Measurements from ENCODE around the gene VCL.
A peak's percentile ranks its signal among the peaks of the same experiment; 100 is the strongest.
"Not testable (repeated sequence)": the region's sequence is repeated elsewhere in the genome, so short reads cannot be mapped to it uniquely, and the experiment has no call there.

Gene VCL

DNA sequence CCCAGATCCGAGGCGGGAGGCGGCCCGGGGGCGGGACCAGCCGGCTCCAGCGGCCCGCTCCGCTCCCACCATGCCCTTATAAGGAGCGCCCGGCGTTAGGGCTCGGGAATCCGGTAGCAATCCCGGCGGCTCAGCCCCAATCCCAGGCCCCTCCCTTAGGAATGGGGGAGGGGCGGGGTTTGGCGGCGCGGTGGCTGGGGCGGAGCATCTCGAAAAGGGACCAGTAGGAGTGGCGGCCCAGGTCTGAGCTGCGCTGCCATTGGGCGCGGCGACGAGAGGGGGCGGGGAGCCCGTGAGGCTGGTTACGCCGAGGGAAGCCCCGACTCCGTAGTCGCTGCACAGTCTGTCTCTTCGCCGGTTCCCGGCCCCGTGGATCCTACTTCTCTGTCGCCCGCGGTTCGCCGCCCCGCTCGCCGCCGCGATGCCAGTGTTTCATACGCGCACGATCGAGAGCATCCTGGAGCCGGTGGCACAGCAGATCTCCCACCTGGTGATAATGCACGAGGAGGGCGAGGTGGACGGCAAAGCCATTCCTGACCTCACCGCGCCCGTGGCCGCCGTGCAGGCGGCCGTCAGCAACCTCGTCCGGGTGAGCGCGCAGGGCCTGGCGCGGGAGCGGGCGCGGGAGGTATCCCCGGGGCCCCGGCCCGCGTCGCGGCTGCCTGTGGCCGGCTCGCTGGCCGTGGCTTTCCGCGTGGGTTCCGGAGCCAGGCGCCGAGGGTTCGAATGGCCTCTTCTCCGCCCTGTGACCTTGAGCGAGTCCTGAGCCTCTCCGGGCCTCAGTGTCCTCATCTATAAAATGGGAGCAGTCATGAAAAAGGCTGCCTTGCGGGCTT lies at the start of gene VCL:
Gene VCL, plus strand, starts transcription at position 330 of the 836 bp plus-strand sequence. Its CDS starts 92 bp downstream, at position 422.
- Mint-ChIP-seq H3K27me3 (no peaks in the 10 kb centered on the region), H3K27ac (peak within 1 kb of the TSS; percentile 89), H3K4me3 (peak within 1 kb of the TSS; percentile 90), H3K36me3 (ENCODE audit: low read depth) (no peaks in the 10 kb centered on the region), H3K4me1 (ENCODE audit: low read depth) (peaks cover 36% of the 10 kb centered on the region), H3K9me3 (no peaks in the 10 kb centered on the region)

DNA sequence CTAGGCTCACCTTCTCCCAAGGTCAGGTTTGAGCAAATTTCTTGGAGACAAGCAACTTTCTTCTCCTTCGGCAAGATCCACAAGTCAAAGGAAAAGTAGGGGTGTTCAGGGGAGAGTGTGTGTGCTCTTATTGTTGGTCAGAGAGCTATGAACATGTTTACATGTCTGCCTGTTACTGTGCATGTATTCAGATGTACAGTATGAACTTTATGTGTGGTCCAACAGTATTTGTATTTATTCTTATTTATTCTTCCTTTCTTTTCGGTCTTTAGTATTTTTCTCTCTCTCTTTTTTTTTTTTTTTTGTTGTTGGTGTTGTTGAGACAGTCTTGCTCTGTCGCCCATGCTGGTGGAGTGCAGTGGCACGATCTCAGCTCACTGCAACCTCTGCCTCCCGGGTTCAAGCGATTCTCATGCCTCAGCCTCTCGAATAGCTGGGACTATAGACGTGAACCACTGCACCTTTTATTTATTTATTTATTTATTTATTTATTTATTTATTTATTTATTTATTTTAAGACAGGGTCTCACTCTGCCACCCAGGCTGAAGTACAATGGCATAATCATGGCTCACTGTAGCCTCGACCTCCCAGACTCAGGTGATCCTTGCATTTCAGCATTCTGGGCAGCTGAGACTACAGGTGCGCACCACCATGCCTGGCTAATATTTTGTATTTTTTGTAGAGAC lies 48.8 kb upstream of the VCL start:
- no peaks in the 10 kb centered on the region for H3K9me3 Mint-ChIP-seq
- H3K36me3 Mint-ChIP-seq (ENCODE audit: low read depth), result no peaks in the 10 kb centered on the region
- H3K27me3 Mint-ChIP-seq, result no peaks in the 10 kb centered on the region
- H3K27ac Mint-ChIP-seq, result no peak overlapping the region
- no peak overlapping the region for H3K4me3 Mint-ChIP-seq
- H3K4me1 Mint-ChIP-seq (ENCODE audit: low read depth), result peaks cover 8% of the 10 kb centered on the region

DNA sequence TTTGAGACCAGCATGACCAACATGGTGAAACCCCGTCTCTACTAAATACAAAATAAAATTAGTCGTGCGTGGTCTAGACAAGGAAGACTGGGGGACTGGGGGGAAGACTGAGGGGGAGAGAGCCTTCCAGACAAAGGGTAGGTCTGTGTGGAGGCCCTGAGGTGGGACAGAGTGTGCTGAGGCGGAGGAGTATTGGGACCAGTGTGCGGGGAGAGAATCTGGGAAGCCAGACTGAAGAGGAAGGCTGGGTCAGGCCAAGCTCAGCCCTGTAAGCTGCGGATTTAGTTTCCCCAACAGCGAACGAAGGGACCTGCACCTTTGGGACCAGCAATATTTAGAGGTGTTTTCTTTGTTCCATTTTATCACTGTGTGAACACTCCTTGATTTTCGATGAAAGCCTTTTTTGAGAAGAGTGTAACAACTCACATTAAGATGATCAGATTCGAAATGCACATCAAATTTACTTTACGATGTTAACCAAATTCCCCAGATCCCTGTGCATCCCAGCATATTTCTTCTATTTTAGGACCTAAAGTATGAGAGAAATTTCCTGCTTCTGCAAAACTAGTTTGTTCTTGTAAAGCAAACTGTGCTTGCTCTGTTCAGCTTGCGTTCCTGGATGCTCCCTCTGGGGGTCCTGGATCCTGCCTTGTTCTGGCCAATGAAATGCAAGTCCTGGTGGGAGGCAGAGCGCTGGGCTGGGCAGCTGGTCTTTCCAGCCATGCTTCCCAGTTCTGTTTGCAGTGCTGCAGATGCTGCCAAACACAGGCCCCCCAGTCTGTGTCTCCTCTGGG lies 47.6 kb upstream of the VCL start:
- Mint-ChIP-seq H3K36me3 (ENCODE audit: low read depth) (no peaks in the 10 kb centered on the region), H3K27ac (no peak overlapping the region), H3K27me3 (no peaks in the 10 kb centered on the region), H3K9me3 (no peaks in the 10 kb centered on the region), H3K4me3 (no peak overlapping the region), H3K4me1 (ENCODE audit: low read depth) (peaks cover 13% of the 10 kb centered on the region)

DNA sequence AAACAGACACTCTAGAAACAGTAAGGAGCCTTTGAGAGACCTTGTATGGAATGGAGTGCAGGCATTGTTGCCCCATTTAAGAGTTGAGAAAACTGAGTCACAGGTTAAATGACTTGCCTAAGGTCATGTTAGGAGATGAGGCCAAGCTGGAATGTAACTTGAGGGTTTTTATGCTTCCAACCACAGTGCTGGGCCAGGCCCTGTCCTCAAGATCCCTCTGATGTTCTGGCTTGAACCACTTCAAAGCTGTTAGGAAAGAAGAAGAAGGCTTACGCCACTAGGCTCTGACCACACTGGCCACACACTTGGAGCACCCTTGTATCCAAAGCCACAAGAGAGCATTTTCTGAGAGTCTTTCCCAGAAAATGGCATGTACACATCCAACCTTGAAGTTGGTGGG lies 44.3 kb upstream of the VCL start:
- H3K27ac Mint-ChIP-seq, result no peak overlapping the region

DNA sequence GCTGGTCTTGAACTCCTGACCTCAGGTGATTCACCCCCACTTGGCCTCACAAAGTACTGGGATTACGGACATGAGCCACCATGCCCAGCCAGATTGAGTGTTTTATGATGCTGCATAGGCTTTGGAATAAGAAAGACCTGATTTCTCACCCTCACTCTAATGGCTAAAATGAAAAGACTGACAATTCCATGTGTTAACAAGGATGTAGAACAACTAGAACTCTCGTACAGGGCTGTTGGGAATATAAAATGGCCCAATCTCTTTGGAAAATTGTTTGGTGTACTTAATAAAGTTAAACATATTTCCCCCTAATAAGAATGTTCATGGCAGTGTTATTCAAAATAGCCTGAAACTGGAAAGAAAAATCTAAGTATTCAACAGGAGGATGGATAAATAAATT lies 43.2 kb upstream of the VCL start:
- H3K36me3 Mint-ChIP-seq (ENCODE audit: low read depth), result no peaks in the 10 kb centered on the region
- H3K9me3 Mint-ChIP-seq, result no peaks in the 10 kb centered on the region
- no peak overlapping the region for H3K27ac Mint-ChIP-seq
- H3K4me1 Mint-ChIP-seq (ENCODE audit: low read depth), result peaks cover 49% of the 10 kb centered on the region
- no peak overlapping the region for H3K4me3 Mint-ChIP-seq
- H3K27me3 Mint-ChIP-seq, result no peaks in the 10 kb centered on the region

More for the DNA sequence above, 44.3 kb upstream of the VCL start:
- no peaks in the 10 kb centered on the region for H3K27me3 Mint-ChIP-seq
- H3K9me3 Mint-ChIP-seq, result no peaks in the 10 kb centered on the region
- no peaks in the 10 kb centered on the region for H3K36me3 Mint-ChIP-seq (ENCODE audit: low read depth)
- peaks cover 41% of the 10 kb centered on the region for H3K4me1 Mint-ChIP-seq (ENCODE audit: low read depth)
- H3K4me3 Mint-ChIP-seq, result no peak overlapping the region

DNA sequence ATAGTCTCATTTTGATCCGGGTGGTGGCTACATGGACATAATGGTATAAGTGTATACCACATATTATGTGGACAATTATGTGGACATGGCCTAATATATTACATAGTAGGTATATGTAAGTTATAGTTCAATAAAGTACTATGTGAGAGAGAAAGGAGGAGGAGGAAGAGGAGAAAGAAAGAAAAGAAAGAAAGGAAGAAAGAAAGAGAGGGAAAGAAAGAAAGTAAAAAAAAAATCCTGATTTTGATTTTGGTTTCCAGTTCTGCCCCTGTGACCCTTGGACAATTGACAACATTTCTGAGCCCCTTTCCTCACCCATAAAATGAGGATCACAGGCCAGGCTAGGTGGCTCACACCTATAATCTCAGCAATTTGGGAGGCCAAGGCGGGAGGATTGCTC lies 42.2 kb upstream of the VCL start:
- Mint-ChIP-seq H3K27me3 (no peaks in the 10 kb centered on the region), H3K27ac (no peak overlapping the region), H3K9me3 (no peaks in the 10 kb centered on the region), H3K4me3 (no peak overlapping the region), H3K36me3 (ENCODE audit: low read depth) (no peaks in the 10 kb centered on the region), H3K4me1 (ENCODE audit: low read depth) (peaks cover 52% of the 10 kb centered on the region)

DNA sequence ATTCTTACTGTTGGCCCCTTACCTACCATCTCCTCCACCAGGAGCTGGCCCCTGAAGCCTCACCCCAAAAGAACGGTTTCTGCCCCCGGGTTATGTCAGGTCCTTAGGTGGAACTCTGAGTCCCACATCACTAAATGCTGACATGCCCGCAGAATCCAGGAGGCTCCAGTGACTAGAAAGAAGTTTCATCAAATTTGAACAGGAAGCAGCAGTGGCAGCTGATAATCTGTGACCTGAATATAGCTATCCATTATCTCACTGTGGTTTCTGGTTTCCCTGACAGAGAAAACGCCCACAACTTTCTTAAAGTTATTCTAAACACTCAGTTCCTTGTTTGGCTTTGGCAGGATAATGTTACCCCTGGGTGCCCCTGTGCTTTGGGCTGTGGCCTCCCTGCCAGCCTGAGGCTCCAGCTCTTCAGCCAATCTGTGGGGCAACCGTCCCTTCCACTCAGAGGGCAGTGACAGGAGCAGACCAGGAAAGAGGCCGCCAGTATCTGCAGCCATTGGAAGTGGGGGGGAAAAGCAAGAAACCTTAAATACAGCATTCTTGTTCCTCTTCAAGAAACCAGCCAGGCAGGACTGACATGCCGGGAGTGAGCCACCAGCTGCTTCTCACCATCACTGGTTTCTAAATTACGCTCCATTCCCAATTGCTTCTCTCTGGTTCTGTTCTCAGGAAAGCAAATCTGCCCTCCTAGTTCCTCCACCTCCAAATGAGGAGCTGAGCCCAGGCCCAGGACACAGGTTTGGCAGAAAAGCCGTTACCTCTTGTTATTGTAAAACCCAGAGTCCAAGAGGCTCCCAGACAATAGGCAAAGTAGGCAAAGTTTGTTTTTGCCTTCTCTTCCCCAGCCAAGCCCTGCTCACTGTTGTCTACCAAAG lies 41.2 kb upstream of the VCL start:
- no peaks in the 10 kb centered on the region for H3K27me3 Mint-ChIP-seq
- H3K36me3 Mint-ChIP-seq (ENCODE audit: low read depth), result no peaks in the 10 kb centered on the region
- H3K27ac Mint-ChIP-seq, result peak overlapping the region; percentile 85
- H3K4me1 Mint-ChIP-seq (ENCODE audit: low read depth), result peaks cover 56% of the 10 kb centered on the region
- no peaks in the 10 kb centered on the region for H3K9me3 Mint-ChIP-seq
- peak overlapping the region; percentile 59 for H3K4me3 Mint-ChIP-seq

DNA sequence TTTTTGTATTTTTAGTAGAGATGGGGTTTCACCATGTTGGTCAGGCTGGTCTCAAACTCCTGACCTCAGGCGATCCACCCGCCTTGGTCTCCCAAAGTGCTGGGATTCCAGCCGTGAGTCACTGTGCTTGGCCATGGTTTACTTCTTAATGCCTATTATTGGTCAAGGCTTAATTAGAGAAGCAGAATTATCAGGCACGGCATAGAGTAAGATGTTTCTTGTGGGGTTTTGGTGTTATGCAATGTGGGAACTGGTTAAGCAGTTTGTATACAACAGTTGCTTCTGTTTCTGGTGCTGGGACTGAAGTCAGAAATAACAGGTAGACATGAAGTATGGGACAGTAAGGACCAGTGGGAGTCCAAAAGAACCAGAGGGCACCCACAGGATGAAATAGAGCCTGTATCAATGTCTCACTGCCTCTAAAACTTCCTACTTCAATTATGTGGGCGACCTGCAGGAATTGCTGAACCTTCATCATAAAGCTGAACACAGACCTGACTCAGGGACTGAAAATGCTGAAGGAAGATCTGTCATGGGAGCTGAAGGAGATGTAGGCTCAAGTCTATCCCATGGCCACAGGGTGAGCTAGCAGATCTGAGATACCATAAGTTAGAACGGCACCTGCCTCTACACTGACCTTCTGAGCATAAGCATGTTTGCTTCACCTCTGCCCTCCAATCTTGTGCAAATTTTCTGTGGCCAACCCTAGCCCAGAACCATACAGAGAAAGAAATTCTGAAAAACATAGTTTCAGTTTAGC lies 38.3 kb upstream of the VCL start:
- H3K4me3 Mint-ChIP-seq, result no peak overlapping the region
- H3K9me3 Mint-ChIP-seq, result no peaks in the 10 kb centered on the region
- H3K27me3 Mint-ChIP-seq, result no peaks in the 10 kb centered on the region
- H3K36me3 Mint-ChIP-seq (ENCODE audit: low read depth), result no peaks in the 10 kb centered on the region
- H3K4me1 Mint-ChIP-seq (ENCODE audit: low read depth), result peaks cover 48% of the 10 kb centered on the region
- peak overlapping the region; percentile 7 for H3K27ac Mint-ChIP-seq

DNA sequence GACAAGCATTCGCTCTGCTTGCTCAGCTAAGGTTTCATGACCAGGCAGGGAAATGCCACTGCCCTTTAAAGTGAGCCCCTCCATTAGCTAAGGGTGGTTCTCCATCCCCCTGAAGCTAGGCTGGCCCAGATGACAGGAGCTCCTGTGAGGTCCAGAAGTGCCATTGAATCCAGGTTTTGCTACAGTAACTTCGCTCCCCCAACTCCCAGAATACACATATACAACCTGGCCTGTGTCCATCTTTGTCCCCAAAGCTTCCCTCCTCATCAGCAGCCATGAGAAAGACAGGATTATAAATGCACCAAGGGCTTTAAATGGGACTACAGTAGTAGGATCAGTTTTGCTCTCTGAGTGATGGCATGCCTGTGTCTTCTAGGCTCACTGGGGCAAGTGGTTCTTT lies 35.5 kb upstream of the VCL start:
- H3K9me3 Mint-ChIP-seq, result no peaks in the 10 kb centered on the region
- no peak overlapping the region for H3K27ac Mint-ChIP-seq
- H3K4me3 Mint-ChIP-seq, result no peak overlapping the region
- H3K27me3 Mint-ChIP-seq, result no peaks in the 10 kb centered on the region
- H3K36me3 Mint-ChIP-seq (ENCODE audit: low read depth), result no peaks in the 10 kb centered on the region
- H3K4me1 Mint-ChIP-seq (ENCODE audit: low read depth), result peaks cover 26% of the 10 kb centered on the region

DNA sequence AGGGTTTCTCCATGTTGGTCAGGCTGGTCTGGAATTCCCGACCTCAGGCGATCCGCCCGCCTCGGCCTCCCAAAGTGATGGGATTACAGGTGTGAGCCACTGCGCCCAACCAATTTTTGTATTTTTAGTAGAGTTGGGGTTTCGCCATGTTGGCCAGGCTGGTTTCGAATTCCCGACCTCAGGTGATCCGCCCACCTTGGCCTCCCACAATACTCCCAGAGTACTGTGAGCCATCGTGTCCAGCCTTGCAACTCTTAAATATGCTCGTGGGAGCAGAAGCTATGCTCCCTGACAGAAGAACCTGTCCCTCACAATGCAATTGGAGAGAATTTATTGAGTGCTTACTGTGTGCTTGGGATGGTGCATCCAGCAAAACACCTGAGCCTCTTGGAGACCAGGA lies 34.4 kb upstream of the VCL start:
- H3K27ac Mint-ChIP-seq; H3K4me3 Mint-ChIP-seq; H3K9me3 Mint-ChIP-seq; H3K36me3 Mint-ChIP-seq (ENCODE audit: low read depth); H3K27me3 Mint-ChIP-seq: not testable (repeated sequence)
- peaks cover 24% of the 10 kb centered on the region for H3K4me1 Mint-ChIP-seq (ENCODE audit: low read depth)

DNA sequence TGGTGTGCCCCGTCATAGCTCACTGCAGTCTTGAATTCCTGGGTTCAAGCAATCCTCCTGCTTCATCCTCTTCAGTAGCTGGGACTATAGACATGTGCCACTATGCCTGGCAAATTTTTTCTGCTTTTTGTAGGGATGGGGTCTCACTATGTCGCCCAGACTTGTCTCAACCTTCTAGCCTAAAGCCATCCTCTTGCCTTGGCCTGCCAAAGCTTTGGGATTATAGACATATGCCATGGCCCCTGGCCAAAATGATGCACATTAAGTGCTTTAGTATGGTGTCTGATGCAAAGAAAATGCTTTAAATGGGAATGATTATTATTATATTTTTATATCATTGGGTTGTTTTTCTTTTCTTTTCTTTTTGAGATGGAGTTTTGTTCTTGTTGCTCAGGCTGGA lies 33.2 kb upstream of the VCL start:
- H3K27me3 Mint-ChIP-seq, result no peaks in the 10 kb centered on the region

DNA sequence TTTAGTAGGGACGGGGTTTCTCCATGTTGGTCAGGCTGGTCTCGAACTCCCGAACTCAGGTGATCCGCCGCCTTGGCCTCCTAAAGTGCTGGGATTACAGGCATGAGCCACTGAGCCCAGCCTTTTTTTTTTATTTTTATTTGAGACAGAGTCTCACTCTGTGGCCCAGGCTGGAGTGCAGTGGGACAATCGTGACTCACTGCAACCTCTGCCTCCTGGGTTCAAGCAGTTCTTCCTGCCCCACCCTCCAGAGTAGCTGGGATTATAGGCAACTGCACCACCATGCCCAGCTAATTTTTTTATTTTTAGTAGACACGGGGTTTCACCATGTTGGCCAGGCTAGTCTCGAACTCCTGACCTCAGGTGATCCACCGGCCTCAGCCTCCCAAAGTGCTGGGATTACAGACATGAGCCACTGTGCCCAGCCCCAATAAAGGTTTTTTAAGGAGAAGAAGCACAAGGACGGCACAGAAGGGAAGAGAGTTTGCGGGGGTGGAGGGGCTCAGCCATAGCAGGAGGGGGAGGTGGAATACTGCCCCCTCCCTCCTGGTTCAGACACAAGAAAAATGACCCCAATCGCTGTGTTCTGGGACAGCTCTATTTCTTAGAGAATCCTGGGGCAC lies 32.5 kb upstream of the VCL start:
- H3K9me3 Mint-ChIP-seq, H3K27ac Mint-ChIP-seq: not testable (repeated sequence)
- H3K4me1 Mint-ChIP-seq (ENCODE audit: low read depth), result peaks cover 21% of the 10 kb centered on the region

More for the DNA sequence above, 33.2 kb upstream of the VCL start:
- Mint-ChIP-seq H3K4me1 (ENCODE audit: low read depth) (peaks cover 21% of the 10 kb centered on the region), H3K27ac (no peak overlapping the region), H3K4me3 (no peak overlapping the region), H3K36me3 (ENCODE audit: low read depth) (no peaks in the 10 kb centered on the region), H3K9me3 (no peaks in the 10 kb centered on the region)

DNA sequence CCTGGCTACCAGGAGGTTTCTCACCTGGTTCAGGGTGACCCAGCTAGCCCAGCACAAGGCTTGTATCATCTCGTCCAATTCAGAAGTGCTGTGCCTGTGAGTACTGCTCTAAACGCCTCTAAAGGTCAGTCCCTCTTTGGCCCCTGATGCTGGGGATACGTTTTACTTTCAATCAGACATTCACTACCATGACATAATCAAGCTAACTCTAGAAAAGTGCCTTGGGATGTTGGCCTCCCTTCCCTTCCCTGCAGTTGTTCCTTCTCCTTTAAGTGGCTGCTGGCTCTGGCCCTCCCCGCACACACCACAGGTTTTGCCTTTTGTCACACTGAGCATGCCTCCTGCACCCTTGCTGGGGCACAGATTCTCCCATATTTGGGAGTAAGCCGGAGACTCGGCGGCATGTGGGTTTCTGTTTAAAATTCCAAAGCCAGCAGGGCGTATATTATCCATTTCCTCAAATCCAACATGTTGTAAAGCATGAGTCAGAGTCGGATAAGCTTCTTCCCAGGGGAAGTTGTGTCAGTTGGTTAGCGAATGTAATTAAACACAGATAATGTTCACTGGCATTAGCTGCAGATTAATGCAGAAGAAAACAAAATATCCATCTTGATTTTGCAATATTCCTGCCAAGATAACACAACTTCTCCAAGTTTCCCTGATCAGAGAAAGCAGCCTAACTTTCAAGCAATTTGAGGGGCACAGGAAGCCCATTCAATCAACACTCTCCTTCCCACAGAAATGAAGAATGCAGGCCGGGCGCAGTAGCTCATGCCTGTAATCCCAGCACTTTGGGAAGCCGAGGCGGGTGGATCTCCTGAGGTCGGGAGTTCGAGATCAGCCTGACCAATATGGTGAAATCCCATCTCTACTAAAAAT lies 31.8 kb upstream of the VCL start:
- H3K27ac Mint-ChIP-seq, result no peak overlapping the region
- H3K4me1 Mint-ChIP-seq (ENCODE audit: low read depth), result peaks cover 19% of the 10 kb centered on the region
- no peak overlapping the region for H3K4me3 Mint-ChIP-seq
- no peaks in the 10 kb centered on the region for H3K36me3 Mint-ChIP-seq (ENCODE audit: low read depth)
- H3K9me3 Mint-ChIP-seq, result no peaks in the 10 kb centered on the region
- no peaks in the 10 kb centered on the region for H3K27me3 Mint-ChIP-seq

More for the DNA sequence above, 32.5 kb upstream of the VCL start:
- not testable (repeated sequence) for H3K36me3 Mint-ChIP-seq (ENCODE audit: low read depth); H3K4me3 Mint-ChIP-seq; H3K27me3 Mint-ChIP-seq
